Measurements from ENCODE around the gene GPR176. TPM values are rescaled to one million over a fixed set of nuclear protein-coding genes. Genes with fewer than 3 reads are reported as not detected.

Gene GPR176
- polyA plus RNA-seq, 1 donor from 2014 or later = 8.3 TPM

GRCh38 chr15:39959411-39959810 is 39.3 kb upstream of the GPR176 start:
- Histone ChIP-seq H4K20me1 (ENCODE audit: insufficient read depth) (no peaks in the 10 kb centered on the region), H3K27me3 (ENCODE audit: insufficient read depth, low read depth, low read length) (no peaks in the 10 kb centered on the region), H3K4me2 (ENCODE audit: low read length) (no peak overlapping the region), H3K9ac (ENCODE audit: low read length) (no peak overlapping the region), H3K27ac (ENCODE audit: low read length) (no peak overlapping the region), H3K9me2 (ENCODE audit: insufficient read depth, low read length) (no peaks in the 10 kb centered on the region), H2AFZ (ENCODE audit: low read depth, low read length) (no peak overlapping the region), H3K4me3 (ENCODE audit: low read length) (no peak overlapping the region), H3K9me3 (ENCODE audit: low read length) (no peaks in the 10 kb centered on the region), H3F3A (ENCODE audit: insufficient read depth, low read length, poor library complexity, severe bottlenecking) (no peaks in the 10 kb centered on the region), H3K36me3 (ENCODE audit: insufficient read depth, low read length) (peaks cover 6% of the 10 kb centered on the region), H3K79me2 (replicated peaks; ENCODE audit: insufficient read depth, low read length) (no peaks in the 10 kb centered on the region)
- TF ChIP-seq POLR2AphosphoS5 (IDR thresholded peaks at IDR 0.05) = no peak

- H3K4me3 ChIP-seq (ENCODE audit: low read length) = no peak overlapping the region
- H2AFZ ChIP-seq (ENCODE audit: low read depth, low read length) = no peak overlapping the region
- no peak overlapping the region for H3K27ac ChIP-seq (ENCODE audit: low read length)
- no peak overlapping the region for H3K4me2 ChIP-seq (ENCODE audit: low read length)
- H3K27me3 ChIP-seq (ENCODE audit: insufficient read depth, low read depth, low read length) = no peaks in the 10 kb centered on the region
- no peaks in the 10 kb centered on the region for H4K20me1 ChIP-seq (ENCODE audit: insufficient read depth)
- H3K9ac ChIP-seq (ENCODE audit: low read length) = no peak overlapping the region
- no peaks in the 10 kb centered on the region for H3K9me3 ChIP-seq (ENCODE audit: low read length)
- H3K36me3 ChIP-seq (ENCODE audit: insufficient read depth, low read length) = peaks cover 6% of the 10 kb centered on the region
- no peaks in the 10 kb centered on the region for H3K79me2 ChIP-seq (replicated peaks; ENCODE audit: insufficient read depth, low read length)
- H3K9me2 ChIP-seq (ENCODE audit: insufficient read depth, low read length) = no peaks in the 10 kb centered on the region
- H3F3A ChIP-seq (ENCODE audit: insufficient read depth, low read length, poor library complexity, severe bottlenecking) = no peaks in the 10 kb centered on the region
- TF ChIP-seq MXI1 (conservative IDR thresholded peaks at IDR 0.05; ENCODE audit: poor library complexity, severe bottlenecking) = no peak
- TF ChIP-seq RAD21 (conservative IDR thresholded peaks at IDR 0.05) = no peak
- no peak for TF ChIP-seq EZH2 (IDR thresholded peaks at IDR 0.05; ENCODE audit: borderline replicate concordance, insufficient read depth, low read length, poor library complexity, severe bottlenecking)
- TF ChIP-seq CTCF (IDR thresholded peaks at IDR 0.05; ENCODE audit: poor library complexity, severe bottlenecking) = no peak
- TF ChIP-seq REST (IDR thresholded peaks at IDR 0.05; ENCODE audit: borderline replicate concordance) = no peak
- TF ChIP-seq POLR2AphosphoS5 (IDR thresholded peaks at IDR 0.05) = no peak
- no peak for TF ChIP-seq SMC3 (conservative IDR thresholded peaks at IDR 0.05; ENCODE audit: poor library complexity)
- TF ChIP-seq EP300 (conservative IDR thresholded peaks at IDR 0.05; ENCODE audit: poor library complexity, severe bottlenecking) = no peak
- TF ChIP-seq TAF1 (IDR thresholded peaks at IDR 0.05; ENCODE audit: low read depth) = no peak
Observed at GRCh38 chr15:39957481-39957880, 37.4 kb upstream of the GPR176 start.

- H3K27ac ChIP-seq (ENCODE audit: low read length) = no peak overlapping the region
- no peak overlapping the region for H3K9ac ChIP-seq (ENCODE audit: low read length)
- TF ChIP-seq MXI1 (conservative IDR thresholded peaks at IDR 0.05; ENCODE audit: poor library complexity, severe bottlenecking) = no peak
- TF ChIP-seq EZH2 (IDR thresholded peaks at IDR 0.05; ENCODE audit: borderline replicate concordance, insufficient read depth, low read length, poor library complexity, severe bottlenecking) = no peak
- TF ChIP-seq POLR2AphosphoS5 (IDR thresholded peaks at IDR 0.05) = no peak
- no peak for TF ChIP-seq TAF1 (IDR thresholded peaks at IDR 0.05; ENCODE audit: low read depth)
- TF ChIP-seq RAD21 (conservative IDR thresholded peaks at IDR 0.05) = no peak
- no peak for TF ChIP-seq CTCF (IDR thresholded peaks at IDR 0.05; ENCODE audit: poor library complexity, severe bottlenecking)
- no peak for TF ChIP-seq EP300 (conservative IDR thresholded peaks at IDR 0.05; ENCODE audit: poor library complexity, severe bottlenecking)
- TF ChIP-seq SMC3 (conservative IDR thresholded peaks at IDR 0.05; ENCODE audit: poor library complexity) = no peak
- TF ChIP-seq REST (IDR thresholded peaks at IDR 0.05; ENCODE audit: borderline replicate concordance) = no peak
- no peaks in the 10 kb centered on the region for H3F3A ChIP-seq (ENCODE audit: insufficient read depth, low read length, poor library complexity, severe bottlenecking)
- no peak overlapping the region for H3K4me2 ChIP-seq (ENCODE audit: low read length)
- H2AFZ ChIP-seq (ENCODE audit: low read depth, low read length) = no peak overlapping the region
- no peaks in the 10 kb centered on the region for H3K27me3 ChIP-seq (ENCODE audit: insufficient read depth, low read depth, low read length)
- H3K9me2 ChIP-seq (ENCODE audit: insufficient read depth, low read length) = no peaks in the 10 kb centered on the region
- H3K9me3 ChIP-seq (ENCODE audit: low read length) = no peaks in the 10 kb centered on the region
- H3K36me3 ChIP-seq (ENCODE audit: insufficient read depth, low read length) = no peaks in the 10 kb centered on the region
- H3K4me3 ChIP-seq (ENCODE audit: low read length) = no peak overlapping the region
- no peaks in the 10 kb centered on the region for H4K20me1 ChIP-seq (ENCODE audit: insufficient read depth)
- H3K79me2 ChIP-seq (replicated peaks; ENCODE audit: insufficient read depth, low read length) = no peaks in the 10 kb centered on the region
Observed at GRCh38 chr15:39953521-39953920, 33.5 kb upstream of the GPR176 start.
